OCI-LY1 (cell line): Measurements from ENCODE around the gene LDLRAD3.

Source experiments
- CTCF ChIP-seq: fragments of 200-600 bp; sonication (generic), shearing (Covaris generic); IDR thresholded peaks from 2 replicates; pipeline ENCODE4 v1.5.1; 2017; ENCODE audit warnings: mild to moderate bottlenecking, antibody characterized with exemption, low read length, moderate library complexity, mixed read lengths
- EZH2 ChIP-seq: fragments of 200-600 bp; sonication (generic), shearing (Covaris generic); IDR thresholded peaks from 2 replicates; pipeline ENCODE4 v1.8.0; 2017; ENCODE audit warnings: borderline replicate concordance, mixed run types, mild to moderate bottlenecking, antibody characterized with exemption, low read length, moderate library complexity, mixed read lengths

GRCh38 chr11:35953081-35953760, 9.4 kb downstream of the LDLRAD3 start:
- TF ChIP-seq CTCF (no peak), EZH2 (no peak)
